ENCODE data around the gene CCDC188.

CCDC188 gene

GRCh38 chr22:20110359-20110985, 40.4 kb downstream of the CCDC188 start:
- TF ChIP-seq, protein P1, sequence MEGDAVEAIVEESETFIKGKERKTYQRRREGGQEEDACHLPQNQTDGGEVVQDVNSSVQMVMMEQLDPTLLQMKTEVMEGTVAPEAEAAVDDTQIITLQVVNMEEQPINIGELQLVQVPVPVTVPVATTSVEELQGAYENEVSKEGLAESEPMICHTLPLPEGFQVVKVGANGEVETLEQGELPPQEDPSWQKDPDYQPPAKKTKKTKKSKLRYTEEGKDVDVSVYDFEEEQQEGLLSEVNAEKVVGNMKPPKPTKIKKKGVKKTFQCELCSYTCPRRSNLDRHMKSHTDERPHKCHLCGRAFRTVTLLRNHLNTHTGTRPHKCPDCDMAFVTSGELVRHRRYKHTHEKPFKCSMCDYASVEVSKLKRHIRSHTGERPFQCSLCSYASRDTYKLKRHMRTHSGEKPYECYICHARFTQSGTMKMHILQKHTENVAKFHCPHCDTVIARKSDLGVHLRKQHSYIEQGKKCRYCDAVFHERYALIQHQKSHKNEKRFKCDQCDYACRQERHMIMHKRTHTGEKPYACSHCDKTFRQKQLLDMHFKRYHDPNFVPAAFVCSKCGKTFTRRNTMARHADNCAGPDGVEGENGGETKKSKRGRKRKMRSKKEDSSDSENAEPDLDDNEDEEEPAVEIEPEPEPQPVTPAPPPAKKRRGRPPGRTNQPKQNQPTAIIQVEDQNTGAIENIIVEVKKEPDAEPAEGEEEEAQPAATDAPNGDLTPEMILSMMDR (IDR thresholded peaks at IDR 0.05; ENCODE audit: extremely low read depth, missing control alignments): no peak
- no peak for DNase-seq (ENCODE audit: low spot score)

DNA sequence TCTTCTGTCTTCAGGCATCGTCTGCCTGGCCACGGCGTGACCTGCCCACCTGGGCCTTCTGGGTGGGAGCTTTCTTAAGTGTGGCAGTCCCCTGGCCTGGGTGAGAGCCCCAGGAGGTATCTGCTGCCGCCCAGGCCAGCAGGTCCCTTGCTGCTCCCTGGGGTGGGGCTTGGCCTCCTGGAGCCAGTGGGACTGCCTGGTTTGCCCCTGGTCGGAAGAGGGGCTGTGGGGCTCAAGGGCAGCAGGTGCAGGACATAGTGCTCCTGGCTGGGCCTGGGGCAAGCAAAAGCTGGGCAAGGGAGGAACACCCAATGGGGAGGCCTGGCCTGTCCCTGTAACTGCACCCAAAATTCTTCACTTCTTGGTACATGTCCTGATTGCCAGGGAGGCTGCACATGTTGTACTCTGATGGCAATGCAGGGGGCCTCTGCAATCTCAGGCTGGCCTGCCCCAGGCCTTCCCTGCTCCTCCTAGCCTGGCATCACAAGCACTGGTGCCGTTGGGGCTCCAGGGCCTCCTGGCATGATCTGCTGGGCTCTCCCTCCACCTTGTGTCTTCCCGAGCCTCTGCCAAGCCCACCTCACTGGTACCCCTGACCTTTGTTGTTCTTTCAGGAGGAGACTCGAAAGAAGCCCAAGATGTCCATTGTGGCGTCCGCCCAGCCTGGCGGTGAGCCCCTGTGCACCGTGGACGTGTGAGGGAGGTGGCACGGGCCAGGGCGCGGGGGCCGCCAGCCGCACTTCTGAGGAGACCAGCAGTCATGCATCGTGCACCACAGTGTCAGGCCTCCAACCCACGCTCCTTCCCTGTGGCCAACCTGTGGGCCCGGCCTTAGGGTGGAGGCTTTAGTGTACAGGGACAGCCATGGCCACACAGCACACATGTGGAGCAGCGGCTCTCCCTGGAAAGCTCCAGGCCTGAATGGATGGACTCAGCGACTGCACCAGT, 41.2 kb downstream of the CCDC188 start:
- no peak for DNase-seq (ENCODE audit: low spot score)
- TF ChIP-seq, protein P1 (IDR thresholded peaks at IDR 0.05; ENCODE audit: extremely low read depth, missing control alignments): no peak

GRCh38 chr22:20108757-20109230, 42.1 kb downstream of the CCDC188 start:
- TF ChIP-seq, protein P1 (IDR thresholded peaks at IDR 0.05; ENCODE audit: extremely low read depth, missing control alignments): no peak
- DNase-seq (ENCODE audit: low spot score): no peak

DNA sequence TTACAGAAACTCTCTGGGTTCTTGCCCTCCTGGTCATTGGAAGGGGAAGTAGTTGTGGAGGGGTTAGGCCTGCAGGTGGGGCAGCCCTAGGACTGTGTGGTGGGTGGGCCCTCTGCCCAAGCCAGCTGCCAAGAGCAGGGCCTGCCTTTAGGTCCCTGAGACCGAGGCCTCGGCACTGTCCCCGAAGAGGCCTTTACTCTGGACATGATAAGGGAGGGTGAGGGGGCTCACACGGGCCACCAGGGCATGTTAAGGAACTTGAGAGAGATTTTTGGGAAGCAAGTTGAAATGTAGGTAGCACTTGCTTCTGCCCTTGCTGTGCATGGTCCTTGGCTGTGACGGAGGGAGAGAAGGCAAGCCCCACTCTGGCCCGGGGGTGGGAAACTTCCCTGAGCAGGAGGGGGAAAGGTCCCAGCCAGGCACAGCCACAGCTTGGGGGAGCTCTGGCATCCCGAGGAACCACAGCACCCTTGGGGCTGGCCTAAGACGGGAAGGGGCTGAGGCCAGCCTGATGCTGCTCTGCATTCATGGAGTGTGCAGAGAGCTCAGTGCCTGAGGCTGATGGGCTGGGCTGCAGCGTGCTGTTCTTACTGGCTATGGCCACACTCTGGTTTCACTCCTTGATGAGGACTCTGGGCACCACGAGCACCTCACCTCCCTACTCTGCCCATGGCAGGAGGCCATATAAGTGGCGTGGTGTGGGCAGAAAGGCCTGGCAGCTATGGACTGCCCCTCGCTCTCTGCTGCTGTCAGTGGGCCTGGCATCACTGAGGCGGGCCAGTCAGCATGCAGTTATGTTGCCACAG, 42.7 kb downstream of the CCDC188 start:
- TF ChIP-seq, protein P1 (IDR thresholded peaks at IDR 0.05; ENCODE audit: extremely low read depth, missing control alignments): no peak

DNA sequence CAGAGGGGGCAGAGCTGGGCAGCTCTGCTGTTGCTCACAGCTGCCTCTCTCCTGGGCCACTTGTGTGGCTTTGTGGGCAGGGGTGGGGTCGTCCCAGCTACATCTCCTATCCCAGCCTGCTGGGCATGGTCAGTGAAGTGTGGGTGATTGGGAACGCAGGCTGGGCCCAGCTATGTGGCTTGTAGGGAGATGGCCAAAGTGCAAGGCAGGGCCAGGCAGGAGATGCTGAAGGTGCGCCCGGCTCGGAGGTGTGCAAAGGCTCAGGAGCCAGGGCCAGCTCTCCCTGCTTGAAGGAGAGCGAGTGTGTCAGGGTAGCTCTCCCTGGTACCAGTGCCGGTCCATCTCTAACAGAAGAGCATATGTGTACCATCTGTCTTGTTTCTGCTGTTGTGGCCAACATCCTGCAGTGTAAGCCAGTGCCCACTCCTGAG, 43.4 kb downstream of the CCDC188 start:
- TF ChIP-seq, protein P1 (IDR thresholded peaks at IDR 0.05; ENCODE audit: extremely low read depth, missing control alignments): no peak
- DNase-seq (ENCODE audit: low spot score): no peak

More for the DNA sequence above, 42.7 kb downstream of the CCDC188 start:
- no peak for DNase-seq (ENCODE audit: low spot score)

DNA sequence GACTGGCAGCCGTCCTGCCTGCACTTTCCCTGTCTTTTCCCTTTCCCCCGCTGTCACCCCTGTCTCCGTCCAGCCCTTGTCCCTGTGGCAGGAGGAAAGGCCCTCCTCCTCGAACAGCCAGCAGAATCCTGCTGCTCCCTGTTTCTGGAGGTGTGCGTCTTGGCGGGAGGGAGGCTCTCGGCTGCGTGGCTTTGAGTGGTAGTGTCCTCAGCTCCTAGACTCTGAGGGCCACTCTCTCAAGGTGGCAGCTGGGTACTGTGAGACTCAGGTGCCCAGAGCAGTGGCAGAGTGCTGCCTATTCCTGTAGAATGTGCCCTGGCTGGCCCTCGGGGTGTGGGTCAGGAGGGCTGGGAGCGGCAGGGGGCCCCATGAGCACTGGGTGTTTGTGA, 44.0 kb downstream of the CCDC188 start:
- no peak for DNase-seq (ENCODE audit: low spot score)
- TF ChIP-seq, protein P1 (IDR thresholded peaks at IDR 0.05; ENCODE audit: extremely low read depth, missing control alignments): no peak

Measured in GM20000 (cell line).